GM23338 (cell line): Measurements from ENCODE around the gene CMBL. TPM values are rescaled to one million over a fixed set of nuclear protein-coding genes. Genes with fewer than 3 reads are reported as not detected.

ENCODE experiments used
- ATAC-seq: fragments of 200-7000 bp; cut with Tn5 transposase; 3 replicates; pipeline ENCODE4 v1.9.1; 2020
- DNase-seq: peaks from one replicate; pipeline ENCODE4 v3.0.0-alpha.2; 2015; ENCODE audit warnings: low spot score
- H2AFZ ChIP-seq: fragments of 200-600 bp; sonication (generic); 2 replicates; pipeline ENCODE4 v1.8.0; 2016; ENCODE audit warnings: antibody characterized with exemption, mild to moderate bottlenecking, moderate library complexity
- H3F3A ChIP-seq: fragments of 200-600 bp; sonication (generic); replicated peaks from 2 replicates; pipeline ENCODE4 v1.8.0; 2017; ENCODE audit warnings: antibody characterized with exemption, mixed run types, low read depth
- H3K27ac ChIP-seq: fragments of 200-600 bp; sonication (generic); 2 replicates; pipeline ENCODE4 v1.6.1; 2016; ENCODE audit warnings: low read depth
- H3K27me3 ChIP-seq: fragments of 200-600 bp; sonication (generic); 2 replicates; pipeline ENCODE4 v1.8.0; 2016; ENCODE audit warnings: mild to moderate bottlenecking, mixed run types, moderate library complexity; ENCODE audit not compliant: insufficient read depth
- H3K36me3 ChIP-seq: fragments of 200-600 bp; sonication (generic); 2 replicates; pipeline ENCODE4 v1.8.0; 2016; ENCODE audit warnings: mild to moderate bottlenecking; ENCODE audit not compliant: insufficient read depth
- H3K4me1 ChIP-seq: fragments of 200-600 bp; sonication (generic); 2 replicates; pipeline ENCODE4 v1.8.0; 2016; ENCODE audit warnings: mild to moderate bottlenecking, moderate library complexity; ENCODE audit not compliant: insufficient read depth
- H3K4me2 ChIP-seq: fragments of 200-600 bp; sonication (generic); 2 replicates; pipeline ENCODE4 v1.7.1; 2017; ENCODE audit warnings: mixed run types
- H3K4me3 ChIP-seq: fragments of 200-600 bp; sonication (generic); 2 replicates; pipeline ENCODE4 v1.6.1; 2016; ENCODE audit warnings: mixed run types
- H3K79me2 ChIP-seq: fragments of 200-600 bp; sonication (generic); replicated peaks from 2 replicates; pipeline ENCODE4 v1.8.0; 2017; ENCODE audit warnings: mild to moderate bottlenecking; ENCODE audit not compliant: insufficient read depth
- H3K9me2 ChIP-seq: fragments of 200-600 bp; sonication (generic); 2 replicates; pipeline ENCODE4 v1.8.0; 2017; ENCODE audit not compliant: insufficient read depth
- H4K20me1 ChIP-seq: fragments of 200-600 bp; sonication (generic); replicated peaks from 2 replicates; pipeline ENCODE4 v1.8.0; 2017; ENCODE audit warnings: mild to moderate bottlenecking; ENCODE audit not compliant: insufficient read depth
- H3K27ac Mint-ChIP-seq: 2 replicates; pipeline ENCODE4 v1.8.0; 2020; ENCODE audit warnings: inconsistent platforms, mild to moderate bottlenecking, moderate library complexity, mixed read lengths
- H3K27me3 Mint-ChIP-seq: 3 replicates; pipeline ENCODE4 v1.8.0; 2022; ENCODE audit warnings: low read depth, mild to moderate bottlenecking, moderate library complexity, mixed read lengths, inconsistent platforms; ENCODE audit not compliant: insufficient read depth, poor library complexity
- H3K36me3 Mint-ChIP-seq: 3 replicates; pipeline ENCODE4 v1.8.0; 2021; ENCODE audit warnings: low read depth, mild to moderate bottlenecking, inconsistent platforms, moderate library complexity, mixed read lengths
- H3K4me1 Mint-ChIP-seq: 3 replicates; pipeline ENCODE4 v1.8.0; 2020; ENCODE audit warnings: mild to moderate bottlenecking, inconsistent platforms, mixed read lengths
- H3K4me3 Mint-ChIP-seq: 3 replicates; pipeline ENCODE4 v1.8.0; 2021; ENCODE audit warnings: moderate library complexity, mild to moderate bottlenecking, inconsistent platforms, mixed read lengths
- H3K9me3 Mint-ChIP-seq: 3 replicates; pipeline ENCODE4 v1.8.0; 2020; ENCODE audit warnings: moderate library complexity, mild to moderate bottlenecking, inconsistent platforms, mixed read lengths
- CREB1 ChIP-seq: fragments of 250-450 bp; sonication (Bioruptor Pico); IDR thresholded peaks from 2 replicates; pipeline ENCODE4 v1.5.0; 2020; ENCODE audit warnings: low read depth, mild to moderate bottlenecking, moderate library complexity
- CTCF ChIP-seq, 2 experiments: fragments of 200-600 bp in 1 of 2; sonication (generic) in 1 of 2; conservative IDR thresholded peaks; 2 replicates each; pipeline versions ENCODE4 v1.5.1 to v1.6.1; 2016 to 2017; ENCODE audit warnings: antibody characterized with exemption in 2 of 2, low read depth in 2 of 2, mild to moderate bottlenecking in 2 of 2, moderate library complexity in 1 of 2
- ETS1 ChIP-seq: IDR thresholded peaks from 2 replicates; pipeline ENCODE4 v1.6.1; 2016; ENCODE audit warnings: antibody characterized with exemption
- EZH2 ChIP-seq: fragments of 200-600 bp; sonication (generic); IDR thresholded peaks from one replicate; pipeline ENCODE4 v1.8.0; 2017; ENCODE audit warnings: antibody characterized with exemption, mild to moderate bottlenecking, low read depth; ENCODE audit not compliant: unreplicated experiment
- EZH2phosphoT487 ChIP-seq: fragments of 200-600 bp; sonication (generic); IDR thresholded peaks from one replicate; pipeline ENCODE4 v1.8.1; 2018; ENCODE audit warnings: antibody characterized with exemption; ENCODE audit not compliant: unreplicated experiment
- JUNB ChIP-seq: IDR thresholded peaks from one replicate; pipeline ENCODE4 v1.6.1; 2016; ENCODE audit warnings: antibody characterized with exemption; ENCODE audit not compliant: unreplicated experiment
- NANOG ChIP-seq: IDR thresholded peaks from 2 replicates; pipeline ENCODE4 v1.6.1; 2016; ENCODE audit warnings: antibody characterized with exemption, borderline replicate concordance
- POLR2AphosphoS5 ChIP-seq: IDR thresholded peaks from 2 replicates; pipeline ENCODE4 v1.6.1; 2016; ENCODE audit warnings: antibody characterized with exemption, low read depth
- REST ChIP-seq: IDR thresholded peaks from one replicate; pipeline ENCODE4 v1.6.1; 2018; ENCODE audit warnings: antibody characterized with exemption; ENCODE audit not compliant: unreplicated experiment
- STAT1 ChIP-seq: IDR thresholded peaks from one replicate; pipeline ENCODE4 v1.6.1; 2016; ENCODE audit warnings: antibody characterized with exemption; ENCODE audit not compliant: unreplicated experiment
- ZNF114 ChIP-seq: fragments of 250-450 bp; sonication (Bioruptor Pico); IDR thresholded peaks from 2 replicates; pipeline ENCODE4 v1.5.0; 2020; ENCODE audit warnings: mild to moderate bottlenecking, moderate library complexity
- ZNF331 ChIP-seq: fragments of 250-450 bp; sonication (Bioruptor Pico); IDR thresholded peaks from 2 replicates; pipeline ENCODE4 v1.5.0; 2020; ENCODE audit warnings: low read depth, mild to moderate bottlenecking, moderate library complexity
- ZNF462 ChIP-seq: fragments of 250-450 bp; sonication (Bioruptor Pico); IDR thresholded peaks from 2 replicates; pipeline ENCODE4 v1.5.0; 2020; ENCODE audit warnings: mild to moderate bottlenecking, moderate library complexity
- polyA plus RNA-seq: library from polyadenylated mRNA; unstranded; fragments of >200 nt; fragmentation: Nextera tagmentation; extraction: Ambion mirVana; gene quantifications from 2 replicates; pipeline ENCODE4 v1.2.1, GENCODE V29; 2016
- total RNA-seq: library from RNA; depleted of rRNA; stranded (reverse); fragments of >200 nt; shearing (Covaris generic); gene quantifications from 2 replicates; pipeline ENCODE4 v1.2.3, GENCODE V29; 2014

The CMBL gene
- total and polyA plus RNA-seq, 2 experiments from 2014 or later, result 13.2 to 24.1 TPM

- Mint-ChIP-seq H3K36me3 (peaks cover 19% of the 10 kb centered on the region), H3K4me3 (no peak overlapping the region), H3K27ac (no peak overlapping the region), H3K9me3 (no peaks in the 10 kb centered on the region; the same call in 2 of the 3 replicates), H3K4me1 (no peaks in the 10 kb centered on the region; the same call in 2 of the 3 replicates), H3K27me3 (peaks cover 2% of the 10 kb centered on the region)
- H3F3A ChIP-seq, result no peaks in the 10 kb centered on the region
- no peaks in the 10 kb centered on the region for H3K9me2 ChIP-seq
- no peaks in the 10 kb centered on the region for H3K36me3 ChIP-seq
- H4K20me1 ChIP-seq, result no peaks in the 10 kb centered on the region
- H3K27me3 ChIP-seq, result no peaks in the 10 kb centered on the region
- ATAC-seq (peak; percentile 98), DNase-seq (peak; percentile 90)
- 0 out of 2 replicates have a peak overlapping the region, but pooled peaks have one; percentile 19 for H2AFZ ChIP-seq
- TF ChIP-seq POLR2AphosphoS5, result no peak
- no peak for TF ChIP-seq ZNF331 (CRISPR knock-in tag)
- no peak for TF ChIP-seq ZNF114 (CRISPR knock-in tag)
- TF ChIP-seq ZNF462 (CRISPR knock-in tag), result no peak
- peak; percentile 93 to 94 for TF ChIP-seq CTCF (conservative IDR thresholded peaks at IDR 0.05; ENCODE audit: low read depth in 2 of 2)
- TF ChIP-seq JUNB, result no peak
- TF ChIP-seq ETS1, result no peak
- no peak for TF ChIP-seq EZH2
- TF ChIP-seq CREB1 (CRISPR knock-in tag), result 0 out of 2 replicates have a peak, but pooled peaks have one; percentile 20
- TF ChIP-seq STAT1, result no peak
- TF ChIP-seq REST, result no peak
- no peak for TF ChIP-seq NANOG
- TF ChIP-seq EZH2phosphoT487, result no peak
- H3K4me3 ChIP-seq, result no peak overlapping the region
- H3K27ac ChIP-seq, result no peak overlapping the region
- no peak overlapping the region for H3K4me2 ChIP-seq
- no peaks in the 10 kb centered on the region for H3K79me2 ChIP-seq
- no peaks in the 10 kb centered on the region for H3K4me1 ChIP-seq
Measured at GRCh38 chr5:10283927-10284635, 23.6 kb downstream of the CMBL start.
